Amygdala (tissue), 56 donors: ENCODE results near the gene RBMS3.
"Not testable (repeated sequence)": the region's sequence is repeated elsewhere in the genome, so short reads cannot be mapped to it uniquely, and the experiment has no call there.

ENCODE experiments used
- DNase-seq, 56 donors: peaks; one replicate each; lab custom pipeline; 2025; lab: John Stamatoyannopoulos, UW

RBMS3 gene

GRCh38 chr3:29374226-29374625, 93.4 kb downstream of the RBMS3 start:
- no peak for DNase-seq

- no peak for DNase-seq
These were observed 98.2 kb downstream of the RBMS3 start for GRCh38 chr3:29379097-29379496.

- DNase-seq: no peak
These were observed 100.7 kb downstream of the RBMS3 start for GRCh38 chr3:29381595-29381994.

DNA sequence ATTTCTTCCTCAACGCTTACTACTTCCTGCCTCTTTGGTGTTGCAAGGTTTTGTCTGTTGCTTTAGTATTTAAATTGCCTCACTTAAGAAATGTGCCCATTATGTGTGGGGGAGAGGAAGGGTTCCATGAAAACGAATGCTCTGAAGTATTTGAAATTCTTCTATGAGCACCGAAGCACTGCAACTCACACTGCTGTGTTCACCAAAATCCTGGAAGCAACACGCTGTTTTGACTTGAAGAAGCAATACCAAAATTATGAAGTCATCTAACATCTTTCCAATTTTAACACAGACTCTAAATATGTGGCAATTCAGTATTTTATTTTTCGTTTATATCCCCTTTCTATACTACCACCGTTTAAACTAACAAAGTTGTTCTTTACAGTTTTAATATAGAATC, 101.5 kb downstream of the RBMS3 start:
- DNase-seq: no peak

- DNase-seq: no peak
These were observed 102.0 kb downstream of the RBMS3 start for GRCh38 chr3:29382845-29383244.

- no peak for DNase-seq
These were observed 103.8 kb downstream of the RBMS3 start for GRCh38 chr3:29384640-29385039.

DNA sequence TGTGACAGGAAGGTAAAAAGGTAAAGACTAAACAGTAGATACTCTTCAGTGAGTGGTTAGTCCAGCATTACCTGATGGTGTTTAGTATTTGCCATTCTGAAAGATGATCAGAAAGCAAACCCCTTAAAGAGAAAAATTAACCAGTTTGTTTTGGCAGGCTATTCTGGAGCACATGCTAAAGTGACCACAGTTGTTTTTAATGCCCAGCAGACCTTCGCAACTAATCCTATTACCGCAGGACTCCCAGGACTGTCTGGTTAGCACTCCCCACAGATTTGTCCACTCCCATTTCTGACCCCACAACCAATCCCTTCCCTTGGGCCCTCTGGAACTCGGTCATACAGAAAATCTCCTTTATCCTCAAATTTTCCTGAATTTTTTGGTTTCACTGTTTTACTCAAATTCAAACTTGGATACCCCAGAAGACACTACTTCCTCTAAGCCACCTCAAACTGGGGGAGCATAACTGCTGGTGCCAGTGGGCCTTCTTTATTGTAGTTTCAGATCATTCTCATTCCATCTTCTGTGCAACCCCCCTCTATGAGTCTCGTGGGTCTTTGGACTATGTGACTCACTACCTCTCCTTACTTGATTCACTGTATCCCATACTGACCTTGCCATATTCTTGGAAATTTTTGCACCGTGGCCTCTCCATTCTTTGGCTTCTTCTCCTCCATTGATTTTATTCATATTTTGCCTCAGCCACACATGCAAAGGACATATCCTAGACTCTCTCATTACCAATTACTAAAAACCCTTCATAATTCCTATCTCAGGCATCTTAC, 104.4 kb downstream of the RBMS3 start:
- DNase-seq: no peak

DNA sequence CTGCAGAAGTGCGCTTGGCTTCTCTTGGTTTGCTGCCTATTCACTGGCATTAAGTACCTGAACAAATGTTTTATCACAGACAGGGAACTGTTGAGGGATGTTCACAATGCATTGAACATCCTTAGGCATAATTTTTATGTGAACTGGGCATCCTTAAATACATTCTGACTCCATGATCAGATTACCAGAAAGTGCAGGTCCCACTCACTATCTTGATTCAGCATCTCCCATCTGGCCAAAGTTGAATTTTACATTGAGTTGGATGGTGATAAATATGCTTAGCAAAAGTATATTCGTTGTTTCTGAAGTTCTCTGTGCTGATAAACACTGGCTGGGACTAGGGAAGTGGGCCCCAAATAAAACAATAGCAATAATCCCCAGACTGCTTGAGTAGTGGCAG, 108.5 kb downstream of the RBMS3 start:
- no peak for DNase-seq

GRCh38 chr3:29392625-29393388, 111.9 kb downstream of the RBMS3 start:
- no peak for DNase-seq

DNA sequence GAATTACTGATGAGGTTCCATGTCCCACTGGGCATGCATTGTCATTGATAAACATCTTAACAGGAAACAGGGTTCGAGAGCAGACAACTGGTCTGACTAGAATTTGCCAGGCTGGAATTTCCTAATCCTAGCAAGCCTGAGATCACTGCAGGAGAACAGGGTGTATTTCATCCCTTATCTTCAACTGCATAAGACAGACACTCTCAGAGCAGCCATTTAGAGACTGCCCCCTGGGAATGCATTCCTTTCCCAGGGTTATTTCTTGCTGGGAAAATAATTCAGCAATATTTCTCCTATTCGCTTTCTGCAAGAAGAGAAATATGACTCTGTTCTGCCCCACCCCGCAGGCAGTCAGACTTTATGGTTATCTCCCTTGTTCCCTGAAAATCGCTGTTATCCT, 113.1 kb downstream of the RBMS3 start:
- not testable (repeated sequence) for DNase-seq

- no peak for DNase-seq
These were observed 116.5 kb downstream of the RBMS3 start for GRCh38 chr3:29397406-29397805.

DNA sequence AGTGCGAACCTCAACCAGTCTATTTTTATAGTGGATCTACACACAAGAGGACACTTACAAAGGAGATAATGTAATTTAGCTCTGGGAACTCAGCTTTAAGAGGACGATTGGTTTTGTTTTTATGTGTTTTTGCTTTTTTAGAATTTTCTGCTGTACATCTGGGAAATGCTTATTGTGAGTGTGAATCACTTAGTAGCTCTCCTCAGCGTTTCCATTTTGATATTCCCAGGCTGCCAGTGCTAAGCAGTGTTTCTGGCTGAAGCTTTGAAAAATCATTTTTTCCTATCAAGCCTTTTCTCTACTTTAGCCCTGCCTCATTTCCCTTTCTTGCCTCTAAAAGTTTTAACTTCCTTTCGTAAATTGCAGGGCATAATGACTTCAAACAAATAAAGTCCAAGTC, 117.9 kb downstream of the RBMS3 start:
- DNase-seq: no peak

DNA sequence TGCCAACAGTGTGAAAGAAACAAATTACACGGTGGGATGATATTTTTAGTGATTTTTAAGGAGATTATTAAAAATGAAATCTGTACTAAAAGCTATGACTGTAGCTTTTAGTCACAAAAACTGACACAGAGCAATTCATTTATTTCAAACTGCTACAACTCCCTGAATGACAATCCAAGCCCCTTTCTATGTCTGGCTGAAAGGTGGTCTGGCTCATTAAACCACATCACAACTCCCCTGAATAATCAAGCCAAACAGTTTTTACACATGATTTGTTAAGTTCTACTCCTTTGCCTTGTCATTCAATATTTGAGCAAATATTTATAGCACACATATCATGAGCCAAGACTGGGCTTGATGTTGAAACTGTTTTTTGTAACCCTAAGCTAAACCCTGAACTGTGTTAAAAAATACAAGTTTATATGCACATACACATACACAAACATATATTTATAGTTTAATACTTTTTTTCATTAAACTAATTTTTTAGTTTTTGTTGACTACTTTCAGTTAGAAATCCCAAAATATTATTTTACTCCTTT, 125.5 kb downstream of the RBMS3 start:
- no peak for DNase-seq

- DNase-seq: no peak
These were observed 127.8 kb downstream of the RBMS3 start for GRCh38 chr3:29408676-29409075.

- no peak for DNase-seq
These were observed 128.5 kb downstream of the RBMS3 start for GRCh38 chr3:29409409-29409808.

DNA sequence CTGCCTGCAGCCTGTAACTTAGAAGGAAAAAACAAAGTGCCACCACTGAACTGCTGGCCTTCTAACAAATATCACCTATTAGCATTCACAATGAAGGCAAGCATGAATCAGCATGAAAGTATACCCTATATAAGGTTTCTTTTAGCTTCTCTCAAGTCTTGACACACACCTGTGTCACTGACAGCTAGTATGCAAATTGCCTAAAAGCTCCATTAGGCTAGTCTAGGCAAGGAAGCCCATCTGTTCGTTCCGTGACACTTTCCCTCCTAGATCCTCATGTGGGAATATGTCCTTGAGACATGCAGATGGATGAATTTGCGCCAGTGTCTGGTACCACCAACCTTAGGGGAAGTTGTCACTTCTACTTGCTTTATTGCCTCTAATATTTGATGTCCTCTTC, 129.3 kb downstream of the RBMS3 start:
- DNase-seq: no peak

GRCh38 chr3:29410660-29411405, 130.0 kb downstream of the RBMS3 start:
- DNase-seq: no peak

- no peak for DNase-seq
These were observed 131.2 kb downstream of the RBMS3 start for GRCh38 chr3:29412110-29412509.

DNA sequence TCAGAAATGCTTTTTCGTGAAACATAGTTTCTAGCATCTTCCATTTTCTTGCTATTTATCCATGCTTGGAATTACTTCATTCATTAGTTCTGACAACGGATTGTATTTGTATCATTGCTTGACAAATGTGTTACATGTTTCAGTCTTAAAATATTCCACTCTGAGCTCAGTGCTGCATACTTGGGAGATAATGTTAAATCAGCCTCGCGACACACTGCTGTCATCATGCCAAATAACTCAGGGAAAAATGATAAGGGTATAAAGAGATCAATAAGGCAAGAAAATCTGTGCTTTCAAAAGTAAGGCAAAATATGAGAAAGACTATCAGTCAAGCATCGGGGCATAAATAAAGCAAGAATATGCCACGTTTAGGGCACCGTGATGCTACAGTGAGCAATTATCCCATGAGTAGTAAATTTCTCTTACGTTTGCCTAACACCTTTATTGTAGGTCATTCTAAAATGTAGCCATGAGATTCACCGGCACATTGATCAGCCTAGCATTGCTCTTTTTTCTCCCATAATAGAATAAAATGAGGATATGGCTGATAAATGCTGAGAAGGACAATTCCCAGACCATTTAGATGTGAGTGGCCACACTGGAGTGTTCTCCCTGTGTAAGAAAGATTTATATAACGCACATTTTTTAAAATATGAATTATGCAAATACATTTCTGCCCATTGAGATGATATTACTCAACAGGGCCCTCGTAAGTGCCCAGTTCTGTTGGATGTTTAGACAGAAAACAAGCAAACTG, 133.8 kb downstream of the RBMS3 start:
- DNase-seq: no peak

DNA sequence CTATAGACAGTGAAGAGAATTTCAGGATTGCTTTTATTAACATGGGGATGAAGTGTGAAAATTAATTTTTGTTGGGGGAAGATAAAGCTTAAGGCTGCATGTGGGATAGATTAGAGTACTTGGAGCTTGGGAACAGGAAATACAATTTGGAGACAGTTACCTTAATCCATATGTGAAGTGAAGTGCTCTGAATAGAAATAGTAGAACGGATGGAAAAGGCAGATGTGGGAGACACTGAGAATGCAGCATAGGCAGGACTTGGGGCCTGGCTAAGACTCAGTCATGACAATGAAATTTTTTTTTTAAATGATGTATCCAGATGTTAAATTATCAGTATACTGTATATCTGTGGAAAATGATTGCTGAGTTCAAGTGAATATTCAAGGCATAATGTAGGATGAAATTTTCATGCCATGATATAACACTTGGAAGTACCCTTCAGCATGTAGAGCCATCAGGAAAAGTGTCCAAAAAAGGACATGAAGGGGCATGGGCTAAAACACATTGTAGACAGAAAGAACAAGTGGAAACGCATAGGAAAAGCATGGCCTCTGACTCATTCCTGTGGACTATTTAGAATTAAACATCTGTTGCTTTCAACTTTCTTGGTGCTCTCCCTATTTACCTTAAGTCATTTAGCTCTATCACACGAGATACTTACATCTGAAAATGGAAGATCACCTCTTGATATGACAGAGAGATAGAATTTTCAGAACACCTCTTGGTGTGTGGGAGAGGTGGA, 134.8 kb downstream of the RBMS3 start:
- DNase-seq: no peak
